Panc1 (cell line): Measurements from ENCODE around the gene FSTL5.

Experiments used
- POLR2AphosphoS5 ChIP-seq: IDR thresholded peaks from 2 replicates; pipeline ENCODE4 v1.6.1; 2012; ENCODE audit warnings: mild to moderate bottlenecking, low read depth, low read length, moderate library complexity
- TF ChIP-seq, protein P1 (sequence below): fragments of 450-650 bp; IDR thresholded peaks from 2 replicates; pipeline ENCODE4 v1.5.1; 2017; ENCODE audit warnings: mild to moderate bottlenecking
- TF ChIP-seq, protein P2 (sequence below), 2 experiments: IDR thresholded peaks; 2 replicates each; pipeline ENCODE4 v1.6.1; 2011 to 2012; ENCODE audit warnings: low read depth in 2 of 2, control low read depth in 1 of 2, low read length in 1 of 2, mild to moderate bottlenecking in 1 of 2, moderate library complexity in 1 of 2; ENCODE audit not compliant: insufficient read depth in 1 of 2

DNA sequence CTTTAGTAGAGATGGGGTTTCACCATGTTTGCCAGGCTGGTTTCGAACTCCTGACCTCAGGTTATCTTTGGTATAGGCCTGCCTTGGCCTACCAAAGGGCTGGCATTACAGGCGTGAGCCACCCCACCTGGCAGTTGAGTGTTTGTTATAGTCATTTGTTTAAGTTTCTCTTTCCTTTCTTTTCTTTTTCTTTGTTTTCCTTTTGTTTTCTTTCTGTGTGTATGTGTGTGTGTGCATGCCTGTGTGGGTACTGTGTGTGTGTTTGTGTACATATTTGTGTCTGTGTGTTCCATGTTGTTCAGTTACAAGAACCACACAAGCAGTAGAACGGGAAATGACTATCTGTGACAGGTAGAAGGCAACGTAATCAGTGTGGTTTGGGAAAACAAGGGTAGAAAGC lies 624.9 kb downstream of the FSTL5 start:
- TF ChIP-seq, protein P1, sequence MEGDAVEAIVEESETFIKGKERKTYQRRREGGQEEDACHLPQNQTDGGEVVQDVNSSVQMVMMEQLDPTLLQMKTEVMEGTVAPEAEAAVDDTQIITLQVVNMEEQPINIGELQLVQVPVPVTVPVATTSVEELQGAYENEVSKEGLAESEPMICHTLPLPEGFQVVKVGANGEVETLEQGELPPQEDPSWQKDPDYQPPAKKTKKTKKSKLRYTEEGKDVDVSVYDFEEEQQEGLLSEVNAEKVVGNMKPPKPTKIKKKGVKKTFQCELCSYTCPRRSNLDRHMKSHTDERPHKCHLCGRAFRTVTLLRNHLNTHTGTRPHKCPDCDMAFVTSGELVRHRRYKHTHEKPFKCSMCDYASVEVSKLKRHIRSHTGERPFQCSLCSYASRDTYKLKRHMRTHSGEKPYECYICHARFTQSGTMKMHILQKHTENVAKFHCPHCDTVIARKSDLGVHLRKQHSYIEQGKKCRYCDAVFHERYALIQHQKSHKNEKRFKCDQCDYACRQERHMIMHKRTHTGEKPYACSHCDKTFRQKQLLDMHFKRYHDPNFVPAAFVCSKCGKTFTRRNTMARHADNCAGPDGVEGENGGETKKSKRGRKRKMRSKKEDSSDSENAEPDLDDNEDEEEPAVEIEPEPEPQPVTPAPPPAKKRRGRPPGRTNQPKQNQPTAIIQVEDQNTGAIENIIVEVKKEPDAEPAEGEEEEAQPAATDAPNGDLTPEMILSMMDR, result no peak
- no peak for TF ChIP-seq POLR2AphosphoS5
- TF ChIP-seq, protein P2, sequence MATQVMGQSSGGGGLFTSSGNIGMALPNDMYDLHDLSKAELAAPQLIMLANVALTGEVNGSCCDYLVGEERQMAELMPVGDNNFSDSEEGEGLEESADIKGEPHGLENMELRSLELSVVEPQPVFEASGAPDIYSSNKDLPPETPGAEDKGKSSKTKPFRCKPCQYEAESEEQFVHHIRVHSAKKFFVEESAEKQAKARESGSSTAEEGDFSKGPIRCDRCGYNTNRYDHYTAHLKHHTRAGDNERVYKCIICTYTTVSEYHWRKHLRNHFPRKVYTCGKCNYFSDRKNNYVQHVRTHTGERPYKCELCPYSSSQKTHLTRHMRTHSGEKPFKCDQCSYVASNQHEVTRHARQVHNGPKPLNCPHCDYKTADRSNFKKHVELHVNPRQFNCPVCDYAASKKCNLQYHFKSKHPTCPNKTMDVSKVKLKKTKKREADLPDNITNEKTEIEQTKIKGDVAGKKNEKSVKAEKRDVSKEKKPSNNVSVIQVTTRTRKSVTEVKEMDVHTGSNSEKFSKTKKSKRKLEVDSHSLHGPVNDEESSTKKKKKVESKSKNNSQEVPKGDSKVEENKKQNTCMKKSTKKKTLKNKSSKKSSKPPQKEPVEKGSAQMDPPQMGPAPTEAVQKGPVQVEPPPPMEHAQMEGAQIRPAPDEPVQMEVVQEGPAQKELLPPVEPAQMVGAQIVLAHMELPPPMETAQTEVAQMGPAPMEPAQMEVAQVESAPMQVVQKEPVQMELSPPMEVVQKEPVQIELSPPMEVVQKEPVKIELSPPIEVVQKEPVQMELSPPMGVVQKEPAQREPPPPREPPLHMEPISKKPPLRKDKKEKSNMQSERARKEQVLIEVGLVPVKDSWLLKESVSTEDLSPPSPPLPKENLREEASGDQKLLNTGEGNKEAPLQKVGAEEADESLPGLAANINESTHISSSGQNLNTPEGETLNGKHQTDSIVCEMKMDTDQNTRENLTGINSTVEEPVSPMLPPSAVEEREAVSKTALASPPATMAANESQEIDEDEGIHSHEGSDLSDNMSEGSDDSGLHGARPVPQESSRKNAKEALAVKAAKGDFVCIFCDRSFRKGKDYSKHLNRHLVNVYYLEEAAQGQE (IDR thresholded peaks at IDR 0.05; ENCODE audit: insufficient read depth in 1 of 2, low read depth in 2 of 2, low read length in 1 of 2), result no peak
